Progenitor cell of endocrine pancreas (in vitro differentiated cells): ENCODE measurements around the gene XRCC6. TPM values are rescaled to one million over a fixed set of nuclear protein-coding genes. Genes with fewer than 3 reads are reported as not detected.

ENCODE experiments used
- DNase-seq: peaks from one replicate; pipeline ENCODE4 v3.0.0; 2021; ENCODE audit warnings: low spot score; ENCODE audit not compliant: unreplicated experiment
- H3K27ac Mint-ChIP-seq: 2 replicates; pipeline ENCODE4 v1.8.0; 2021; ENCODE audit warnings: mild to moderate bottlenecking, moderate library complexity, mixed read lengths
- H3K27me3 Mint-ChIP-seq: 2 replicates; pipeline ENCODE4 v1.8.0; 2021; ENCODE audit warnings: mixed read lengths
- H3K36me3 Mint-ChIP-seq: 2 replicates; pipeline ENCODE4 v1.8.0; 2022; ENCODE audit warnings: mixed read lengths; ENCODE audit not compliant: insufficient read depth
- H3K4me1 Mint-ChIP-seq: 2 replicates; pipeline ENCODE4 v1.8.0; 2021; ENCODE audit warnings: low read depth, mixed read lengths
- H3K4me3 Mint-ChIP-seq: 2 replicates; pipeline ENCODE4 v1.8.0; 2021; ENCODE audit warnings: low read depth, mild to moderate bottlenecking, moderate library complexity, mixed read lengths
- H3K9me3 Mint-ChIP-seq: 2 replicates; pipeline ENCODE4 v1.8.0; 2021; ENCODE audit warnings: low read depth, mixed read lengths
- CTCF ChIP-seq: fragments of 200-600 bp; sonication (generic); IDR thresholded peaks from one replicate; pipeline ENCODE4 v1.5.0; 2021; ENCODE audit warnings: antibody characterized with exemption, mild to moderate bottlenecking; ENCODE audit not compliant: unreplicated experiment
- total RNA-seq: library from RNA; stranded (reverse); gene quantifications from 2 replicates; pipeline ENCODE4 v1.2.1, GENCODE V29; 2021

XRCC6 gene
- total RNA-seq, 1 donor from 2014 or later, result 272 TPM

- H3K27me3 Mint-ChIP-seq, result no peaks in the 10 kb centered on the region
- no peak overlapping the region for H3K4me3 Mint-ChIP-seq
- peaks cover 14% of the 10 kb centered on the region for H3K36me3 Mint-ChIP-seq
- DNase-seq, result no peak
- no peak for TF ChIP-seq CTCF
- H3K4me1 Mint-ChIP-seq, result no peaks in the 10 kb centered on the region
- H3K9me3 Mint-ChIP-seq, result no peaks in the 10 kb centered on the region
- peak overlapping the region; percentile 11 for H3K27ac Mint-ChIP-seq
Measured at GRCh38 chr22:41674846-41675340, 53.8 kb downstream of the XRCC6 start.

- Mint-ChIP-seq H3K4me3 (no peak overlapping the region), H3K9me3 (no peaks in the 10 kb centered on the region), H3K27ac (no peak overlapping the region), H3K27me3 (no peaks in the 10 kb centered on the region), H3K4me1 (no peaks in the 10 kb centered on the region), H3K36me3 (peaks cover 16% of the 10 kb centered on the region)
- TF ChIP-seq CTCF, result no peak
- no peak for DNase-seq
Measured at GRCh38 chr22:41676134-41676533, 55.0 kb downstream of the XRCC6 start.

- no peak for DNase-seq
- H3K36me3 Mint-ChIP-seq, result peaks cover 10% of the 10 kb centered on the region
- no peaks in the 10 kb centered on the region for H3K27me3 Mint-ChIP-seq
- no peak overlapping the region for H3K27ac Mint-ChIP-seq
- TF ChIP-seq CTCF, result no peak
- peaks cover 1% of the 10 kb centered on the region for H3K4me1 Mint-ChIP-seq
- H3K4me3 Mint-ChIP-seq, result peak overlapping the region; percentile 99
- H3K9me3 Mint-ChIP-seq, result no peaks in the 10 kb centered on the region
Measured at GRCh38 chr22:41681616-41682015, 60.5 kb downstream of the XRCC6 start.

- peak overlapping the region; percentile 97 for H3K27ac Mint-ChIP-seq
- peak; percentile 74 for DNase-seq
- no peaks in the 10 kb centered on the region for H3K9me3 Mint-ChIP-seq
- peaks cover 1% of the 10 kb centered on the region for H3K4me1 Mint-ChIP-seq
- peak overlapping the region; percentile 99 for H3K4me3 Mint-ChIP-seq
- H3K36me3 Mint-ChIP-seq, result peaks cover 10% of the 10 kb centered on the region
- TF ChIP-seq CTCF, result no peak
- no peaks in the 10 kb centered on the region for H3K27me3 Mint-ChIP-seq
Measured at GRCh38 chr22:41682033-41682807, 61.1 kb downstream of the XRCC6 start.

- H3K27ac Mint-ChIP-seq, result peak overlapping the region; percentile 97
- TF ChIP-seq CTCF, result no peak
Measured at GRCh38 chr22:41683052-41683451, 62.0 kb downstream of the XRCC6 start.

More at GRCh38 chr22:41683052-41683451, 62.0 kb downstream of the XRCC6 start:
- H3K4me1 Mint-ChIP-seq, result peaks cover 8% of the 10 kb centered on the region
- peaks cover 10% of the 10 kb centered on the region for H3K36me3 Mint-ChIP-seq
- H3K9me3 Mint-ChIP-seq, result no peaks in the 10 kb centered on the region
- peak overlapping the region; percentile 99 for H3K4me3 Mint-ChIP-seq
- H3K27me3 Mint-ChIP-seq, result no peaks in the 10 kb centered on the region
- DNase-seq, result no peak
